Embryonic facial prominence (tissue), 1 donor: ENCODE measurements around the gene MUS81.
A peak's percentile ranks its signal among the peaks of the same experiment; 100 is the strongest.
"Not testable (repeated sequence)": the region's sequence is repeated elsewhere in the genome, so short reads cannot be mapped to it uniquely, and the experiment has no call there.

ENCODE experiments used
- DNase-seq: peaks from one replicate; pipeline ENCODE4 v3.0.0-alpha.2; 2016; ENCODE audit errors: extremely low spot score

MUS81 gene

DNA sequence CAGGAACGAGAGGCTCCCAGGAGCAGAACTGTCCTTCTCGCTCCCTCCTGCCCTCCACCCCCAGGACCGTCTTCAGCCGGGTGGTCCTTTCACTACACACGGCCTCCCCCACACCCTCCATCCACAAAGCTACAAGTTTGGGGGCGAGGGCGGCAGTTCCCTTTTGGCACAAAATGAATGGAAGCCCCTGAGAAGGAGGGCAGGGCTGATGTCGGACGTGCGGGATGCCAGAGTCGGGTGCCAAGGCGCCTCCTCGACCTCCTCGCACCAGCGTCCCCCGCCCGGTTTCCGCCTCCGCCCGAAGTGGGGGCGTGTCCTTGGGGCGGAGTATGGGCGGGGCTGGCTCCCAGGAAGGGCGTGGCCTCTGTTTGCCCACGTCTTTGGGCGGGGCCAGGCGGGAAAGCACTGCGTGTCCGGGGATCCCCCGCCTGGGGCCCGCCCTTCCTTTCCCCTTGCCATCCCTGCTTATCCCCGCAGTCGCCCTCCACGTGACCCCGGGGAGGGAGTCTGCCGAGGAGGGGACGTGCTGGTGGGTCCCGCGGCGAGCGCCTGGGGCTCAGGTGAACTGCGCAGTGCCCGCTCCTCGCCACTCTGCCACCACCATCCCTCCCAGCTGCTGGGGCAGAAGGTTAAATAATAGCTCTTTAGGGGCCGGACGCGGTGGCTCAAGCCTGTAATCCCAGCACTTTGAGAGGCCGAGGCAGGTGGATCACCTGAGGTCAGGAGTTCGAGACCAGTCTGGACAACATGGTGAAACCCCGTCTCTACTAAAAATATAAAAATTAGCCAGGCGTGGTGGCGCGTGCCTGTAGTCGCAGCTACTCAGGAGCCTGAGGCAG lies 13.3 kb downstream of the MUS81 start:
- peak; percentile 69 for DNase-seq

DNA sequence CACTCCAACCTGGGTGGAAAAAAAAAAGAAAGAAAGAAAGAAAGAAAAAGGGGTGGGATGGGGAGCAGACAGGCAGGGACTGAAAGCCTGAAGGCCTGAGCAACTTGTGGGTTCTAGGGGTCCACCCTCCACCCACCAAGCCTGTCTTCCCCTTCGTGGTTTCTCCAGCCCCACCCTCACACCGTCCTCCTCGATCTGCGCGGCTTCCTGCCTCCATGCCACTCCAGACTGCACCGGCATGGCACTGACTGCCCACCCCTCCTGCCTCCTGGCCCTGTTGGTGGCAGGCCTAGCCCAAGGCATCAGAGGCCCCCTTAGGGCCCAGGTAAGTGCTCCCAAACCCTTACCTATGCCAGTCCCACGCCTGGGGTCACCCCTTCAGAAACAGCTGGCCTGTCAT lies 19.4 kb downstream of the MUS81 start, which contains the start of gene CTSW:
Gene CTSW (plus strand): TSS at position 221 of the 400 bp plus-strand sequence. CDS start 18 bp downstream, at position 239.
- DNase-seq = no peak

DNA sequence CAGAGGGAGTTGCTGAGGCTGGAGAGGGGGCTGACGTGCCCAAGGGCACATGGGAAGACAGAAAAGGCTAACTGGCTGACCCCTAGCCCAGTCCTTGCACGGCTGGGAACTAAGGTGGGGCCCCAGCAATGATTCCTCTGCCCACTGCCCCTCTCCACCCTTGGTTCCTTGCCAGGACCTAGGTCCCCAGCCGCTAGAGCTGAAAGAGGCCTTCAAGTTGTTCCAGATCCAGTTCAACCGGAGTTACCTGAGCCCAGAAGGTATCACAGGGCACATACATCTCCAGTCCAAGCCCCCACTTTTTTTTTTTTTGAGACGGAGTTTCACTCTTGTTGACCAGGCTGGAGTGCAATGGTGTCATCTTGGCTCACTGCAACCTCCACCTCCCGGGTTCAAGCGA lies 19.8 kb downstream of the MUS81 start:
- no peak for DNase-seq

DNA sequence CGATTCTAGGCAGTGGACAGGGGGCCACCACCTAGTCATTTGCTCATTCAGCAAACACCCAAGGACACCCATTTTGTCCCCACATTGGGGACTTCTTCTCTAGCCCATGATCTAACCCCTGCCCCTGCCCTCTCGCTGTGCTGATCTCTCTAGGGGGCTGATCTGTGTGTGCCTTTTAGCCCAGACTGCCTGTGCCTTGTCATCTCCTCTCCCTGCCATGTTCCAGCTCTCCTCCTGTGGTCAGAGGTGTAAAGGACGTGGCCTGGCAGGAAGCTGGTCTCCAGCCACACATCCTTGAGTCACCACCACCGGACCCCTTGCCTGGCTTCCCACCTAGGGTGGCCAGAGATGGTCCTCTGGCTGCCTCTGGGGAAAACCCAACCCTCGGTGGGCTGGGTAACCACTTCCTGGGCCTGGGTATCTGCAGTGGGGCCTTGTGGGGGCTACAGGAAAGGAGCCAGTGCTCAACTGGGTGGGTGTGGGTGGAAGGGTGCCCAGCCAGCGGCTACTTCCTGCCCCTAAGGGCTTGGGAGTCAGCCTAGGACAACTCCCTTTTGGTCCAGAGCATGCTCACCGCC lies 20.7 kb downstream of the MUS81 start:
- no peak for DNase-seq

DNA sequence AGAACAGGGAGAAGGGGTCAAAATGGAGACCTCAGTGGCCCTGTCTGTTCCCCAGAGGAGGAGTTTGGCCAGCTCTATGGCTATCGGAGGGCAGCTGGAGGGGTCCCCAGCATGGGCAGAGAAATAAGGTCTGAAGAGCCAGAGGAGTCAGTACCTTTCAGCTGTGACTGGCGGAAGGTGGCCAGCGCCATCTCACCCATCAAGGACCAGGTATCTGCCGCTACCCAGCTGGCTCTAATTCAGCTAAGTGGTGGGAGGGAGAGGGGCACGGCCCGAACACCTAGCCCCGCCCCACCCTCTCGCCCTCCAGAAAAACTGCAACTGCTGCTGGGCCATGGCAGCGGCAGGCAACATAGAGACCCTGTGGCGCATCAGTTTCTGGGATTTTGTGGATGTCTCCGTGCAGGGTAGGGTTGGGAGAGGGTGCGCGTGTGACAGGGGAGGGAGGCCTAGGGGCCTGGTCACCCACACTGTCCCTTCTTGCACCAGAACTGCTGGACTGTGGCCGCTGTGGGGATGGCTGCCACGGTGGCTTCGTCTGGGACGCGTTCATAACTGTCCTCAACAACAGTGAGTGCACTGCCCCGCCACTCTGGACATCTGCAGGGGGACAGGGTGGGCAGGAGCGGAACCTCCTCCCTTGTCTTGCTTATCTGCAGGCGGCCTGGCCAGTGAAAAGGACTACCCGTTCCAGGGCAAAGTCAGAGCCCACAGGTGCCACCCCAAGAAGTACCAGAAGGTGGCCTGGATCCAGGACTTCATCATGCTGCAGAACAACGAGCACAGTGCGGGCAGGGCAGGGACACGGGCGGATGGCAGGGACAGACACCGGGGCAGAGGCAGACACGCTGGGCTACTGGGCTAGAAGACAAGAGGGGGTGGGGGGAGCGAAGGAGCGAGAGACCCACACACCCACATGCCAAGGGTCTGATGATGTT lies 22.2 kb downstream of the MUS81 start:
- no peak for DNase-seq

DNA sequence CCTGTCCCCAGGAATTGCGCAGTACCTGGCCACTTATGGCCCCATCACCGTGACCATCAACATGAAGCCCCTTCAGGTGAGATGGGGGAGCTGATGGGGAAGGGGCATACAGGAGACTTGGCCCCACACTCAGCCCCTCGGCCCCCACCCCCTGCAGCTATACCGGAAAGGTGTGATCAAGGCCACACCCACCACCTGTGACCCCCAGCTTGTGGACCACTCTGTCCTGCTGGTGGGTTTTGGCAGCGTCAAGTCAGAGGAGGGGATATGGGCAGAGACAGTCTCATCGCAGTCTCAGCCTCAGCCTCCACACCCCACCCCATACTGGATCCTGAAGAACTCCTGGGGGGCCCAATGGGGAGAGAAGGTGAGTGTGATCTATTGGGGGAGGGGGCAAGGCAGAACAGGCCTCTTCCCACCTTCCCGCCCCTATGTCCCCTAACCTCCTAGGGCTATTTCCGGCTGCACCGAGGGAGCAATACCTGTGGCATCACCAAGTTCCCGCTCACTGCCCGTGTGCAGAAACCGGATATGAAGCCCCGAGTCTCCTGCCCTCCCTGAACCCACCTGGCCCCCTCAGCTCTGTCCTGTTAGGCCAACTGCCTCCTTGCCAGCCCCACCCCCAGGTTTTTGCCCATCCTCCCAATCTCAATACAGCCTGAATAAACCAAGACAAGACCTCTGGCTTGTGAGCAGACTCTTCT lies 23.0 kb downstream of the MUS81 start:
- no peak for DNase-seq

DNA sequence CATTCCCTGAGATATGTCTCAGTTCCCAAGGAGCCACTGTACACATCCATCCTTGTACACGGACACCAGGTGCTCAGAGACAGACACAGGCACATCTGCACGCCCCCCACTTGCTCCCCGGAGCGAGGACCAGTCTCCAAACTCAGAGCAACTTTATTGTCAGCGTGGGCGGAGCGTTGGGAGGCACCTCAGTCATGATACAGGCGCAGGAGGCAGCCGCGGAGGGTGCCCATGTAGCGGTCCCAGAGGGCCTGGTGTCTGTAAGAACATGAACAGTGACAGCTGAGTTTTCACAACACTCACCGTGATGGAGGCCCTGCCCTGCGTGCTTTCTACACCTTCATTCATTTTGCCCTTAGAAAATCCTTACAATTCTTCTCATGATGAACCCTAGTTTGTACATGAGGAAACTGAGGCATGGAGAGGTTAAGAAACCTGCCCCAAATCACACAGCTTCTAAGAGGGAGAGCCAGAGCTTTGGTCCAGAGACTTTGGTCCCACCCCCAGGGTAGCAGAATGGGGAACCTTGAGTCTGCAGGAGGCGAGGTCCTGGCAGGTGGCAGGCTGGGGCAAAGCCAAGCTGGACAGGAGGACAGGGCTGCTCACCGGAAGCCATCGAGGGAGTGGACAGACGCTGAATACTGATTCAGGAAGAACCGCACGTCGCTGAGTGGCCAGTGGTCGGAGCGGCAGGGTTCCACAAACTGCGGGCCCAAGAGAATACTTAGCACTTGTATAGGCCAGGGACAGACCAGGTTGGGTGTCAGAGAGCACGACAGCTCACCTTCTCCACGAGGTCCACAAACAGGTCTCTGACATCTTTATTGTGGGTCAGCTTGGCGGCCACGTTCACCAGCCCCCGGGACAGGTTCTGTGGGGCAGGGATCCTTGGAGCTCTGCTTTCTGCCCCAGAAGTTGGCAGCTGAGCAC lies 23.8 kb downstream of the MUS81 start:
- DNase-seq = no peak

DNA sequence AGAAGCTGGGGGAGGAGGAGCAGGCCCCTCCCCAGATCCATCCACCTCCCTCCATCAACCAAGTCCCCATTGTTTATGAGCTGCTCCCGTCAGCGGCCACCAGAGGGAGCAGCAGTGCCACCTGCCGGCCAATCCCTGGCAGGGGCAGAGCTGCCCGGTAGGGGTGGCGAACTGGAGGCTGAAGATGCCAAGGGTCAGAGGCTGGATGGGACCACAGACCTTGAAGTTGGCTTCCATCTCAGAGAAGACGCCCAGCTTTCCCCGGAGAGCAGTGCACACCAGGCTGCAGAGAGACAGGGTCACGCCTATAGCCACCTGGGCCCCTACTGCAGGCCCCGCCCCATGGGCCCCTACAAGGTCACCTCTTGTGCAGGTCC lies 24.5 kb downstream of the MUS81 start:
- DNase-seq = no peak

DNA sequence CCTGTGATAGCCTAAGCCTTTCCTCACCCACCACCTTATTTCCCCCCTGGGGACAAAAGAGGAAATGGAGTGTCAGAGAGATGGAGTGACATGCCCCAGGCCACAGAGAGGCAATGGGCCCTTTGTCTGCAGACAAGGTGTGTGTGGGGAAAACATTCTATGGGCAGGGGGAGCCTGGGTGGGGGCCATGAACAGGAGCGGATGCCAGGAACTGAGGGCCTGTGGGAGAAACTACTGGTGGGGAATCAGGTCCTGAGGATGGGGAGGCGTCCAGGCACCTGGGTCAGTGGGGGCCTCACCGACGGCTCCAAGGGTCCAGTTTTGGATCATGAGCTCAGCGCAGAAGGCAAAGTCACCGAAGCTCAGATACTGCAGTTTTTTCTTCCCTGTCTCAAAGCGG lies 25.0 kb downstream of the MUS81 start:
- no peak for DNase-seq

DNA sequence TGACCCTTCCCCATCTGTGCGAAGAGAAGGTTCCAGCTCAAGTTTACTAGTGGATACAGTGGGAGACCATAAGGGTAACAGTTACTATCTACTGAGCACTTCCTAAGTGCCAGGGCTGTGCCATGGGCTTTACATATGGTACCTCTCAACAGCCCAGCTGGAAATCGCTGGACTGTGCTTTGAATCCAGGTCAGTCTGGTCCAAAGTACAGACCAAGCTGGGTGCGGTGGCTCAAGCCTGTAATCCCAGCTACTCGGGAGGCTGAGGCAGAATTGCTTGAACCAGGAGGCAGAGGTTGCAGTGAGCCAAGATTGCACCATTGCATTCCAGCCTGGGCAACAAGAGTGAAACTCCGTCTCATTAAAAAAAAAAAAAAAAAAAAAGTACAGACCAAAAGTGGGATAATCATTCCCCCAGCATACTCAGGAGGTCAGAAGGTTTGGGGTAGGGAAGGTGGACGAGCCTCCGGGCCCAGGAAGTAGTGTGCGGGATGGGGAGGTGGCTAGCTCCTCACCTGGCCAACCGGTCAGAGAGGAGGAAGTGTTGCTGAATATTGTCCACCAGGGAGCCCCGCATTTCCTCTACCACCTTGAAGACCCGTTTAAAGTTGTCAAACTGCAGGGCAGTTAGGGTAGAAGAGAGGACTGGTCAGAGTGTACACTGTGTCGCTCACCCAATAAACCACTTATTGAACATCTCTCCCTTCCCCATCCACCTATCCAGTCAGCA lies 25.7 kb downstream of the MUS81 start:
- no peak for DNase-seq

DNA sequence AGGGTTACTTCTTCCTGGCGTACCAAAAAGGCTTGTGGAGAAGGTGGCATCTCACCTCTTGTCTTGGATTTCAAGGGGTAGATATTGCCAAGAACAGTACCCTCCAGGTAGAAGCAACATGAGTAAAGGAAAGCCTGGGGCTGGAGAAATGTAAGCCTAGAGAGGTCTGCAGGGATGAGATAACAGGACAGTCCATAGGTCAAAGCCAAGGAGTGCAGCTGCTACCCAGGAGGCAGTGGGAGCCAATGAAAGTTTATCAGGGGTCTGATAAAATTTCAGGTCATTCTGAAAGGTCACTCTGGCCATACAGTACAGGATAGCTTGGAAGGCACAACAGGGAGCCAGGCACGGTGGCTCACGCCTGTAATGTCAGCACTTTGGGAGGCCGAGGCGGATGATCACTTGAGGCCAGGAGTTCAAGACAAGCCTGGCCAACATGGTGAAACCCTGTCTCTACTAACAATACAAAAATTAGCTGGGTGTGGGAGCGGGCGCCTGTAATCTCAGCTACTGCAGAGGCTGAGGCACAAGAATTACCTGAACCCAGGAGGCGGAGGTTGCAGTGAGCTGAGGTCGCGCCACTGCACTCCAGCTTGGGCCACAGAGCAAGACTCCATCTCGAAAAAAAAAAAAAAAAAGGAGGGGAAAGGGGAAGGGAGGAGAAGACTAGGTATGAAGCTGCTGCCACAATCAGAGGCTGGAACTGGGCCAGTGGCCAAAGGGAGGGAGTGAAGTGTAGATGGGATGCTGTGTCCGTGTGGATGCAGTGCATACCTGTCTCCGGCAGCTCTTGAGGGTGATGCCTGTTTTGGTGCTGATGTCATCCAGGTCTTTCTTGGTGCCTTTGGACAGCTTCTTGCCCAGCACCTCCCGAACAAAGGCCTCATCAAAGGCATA lies 26.8 kb downstream of the MUS81 start:
- DNase-seq = no peak

DNA sequence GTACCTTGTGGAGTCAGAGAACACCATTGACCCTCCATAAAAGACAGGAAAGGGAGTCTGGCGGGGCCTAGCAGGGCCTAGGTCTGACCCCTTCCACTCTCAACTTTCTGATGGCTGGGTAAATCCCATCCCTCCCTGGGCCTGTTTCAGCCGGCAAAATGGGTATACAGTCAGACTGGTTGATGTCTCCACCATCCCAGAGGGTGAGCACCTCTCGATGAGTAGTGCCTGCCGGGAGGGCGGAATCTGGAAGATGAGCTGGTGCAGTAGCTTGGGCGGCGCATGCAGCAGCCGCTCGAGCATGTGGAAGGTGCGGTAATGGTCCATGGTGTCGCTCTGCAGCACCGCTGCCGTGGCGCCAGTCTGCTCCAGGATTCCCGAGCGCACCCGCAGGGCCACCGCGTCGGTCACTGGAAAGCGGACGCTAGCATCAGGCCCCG lies 27.5 kb downstream of the MUS81 start:
- DNase-seq = no peak

DNA sequence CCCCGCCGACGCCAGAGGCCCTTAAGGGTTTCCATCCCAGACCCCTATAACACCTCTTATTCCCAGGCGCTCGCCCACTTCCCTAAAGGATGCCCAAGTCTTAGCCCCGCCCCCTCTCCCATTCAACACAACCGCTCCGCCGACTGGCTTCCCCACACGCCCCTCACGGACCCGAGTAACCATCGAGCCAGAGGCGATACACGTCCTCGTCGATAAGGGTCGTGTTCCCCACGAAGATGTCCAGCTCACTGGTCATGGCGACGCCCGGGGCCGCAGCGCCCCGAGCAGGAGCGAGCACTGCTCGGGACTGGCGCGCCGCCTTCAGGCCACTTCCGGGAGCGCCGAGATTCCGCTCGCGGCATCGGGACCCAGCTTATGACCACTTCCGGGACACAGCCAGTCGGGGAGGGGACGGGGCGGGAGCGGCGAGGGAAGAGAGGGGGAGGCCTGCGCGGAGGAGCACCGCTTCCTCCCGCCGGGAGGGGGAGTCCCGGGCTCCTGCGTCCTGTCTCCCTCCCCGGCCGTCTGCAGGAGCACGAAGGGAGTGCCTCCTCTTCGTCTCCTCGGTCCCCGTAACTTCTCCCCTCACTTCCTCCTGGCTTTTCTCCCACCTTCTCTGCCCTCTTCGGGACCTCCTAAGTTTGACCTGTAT lies 28.1 kb downstream of the MUS81 start, which contains the start of gene FIBP:
Gene FIBP (minus strand): TSS at position 309 of the 652 bp plus-strand sequence. CDS start 53 bp downstream, at position 256.
- DNase-seq = peak; percentile 94

DNA sequence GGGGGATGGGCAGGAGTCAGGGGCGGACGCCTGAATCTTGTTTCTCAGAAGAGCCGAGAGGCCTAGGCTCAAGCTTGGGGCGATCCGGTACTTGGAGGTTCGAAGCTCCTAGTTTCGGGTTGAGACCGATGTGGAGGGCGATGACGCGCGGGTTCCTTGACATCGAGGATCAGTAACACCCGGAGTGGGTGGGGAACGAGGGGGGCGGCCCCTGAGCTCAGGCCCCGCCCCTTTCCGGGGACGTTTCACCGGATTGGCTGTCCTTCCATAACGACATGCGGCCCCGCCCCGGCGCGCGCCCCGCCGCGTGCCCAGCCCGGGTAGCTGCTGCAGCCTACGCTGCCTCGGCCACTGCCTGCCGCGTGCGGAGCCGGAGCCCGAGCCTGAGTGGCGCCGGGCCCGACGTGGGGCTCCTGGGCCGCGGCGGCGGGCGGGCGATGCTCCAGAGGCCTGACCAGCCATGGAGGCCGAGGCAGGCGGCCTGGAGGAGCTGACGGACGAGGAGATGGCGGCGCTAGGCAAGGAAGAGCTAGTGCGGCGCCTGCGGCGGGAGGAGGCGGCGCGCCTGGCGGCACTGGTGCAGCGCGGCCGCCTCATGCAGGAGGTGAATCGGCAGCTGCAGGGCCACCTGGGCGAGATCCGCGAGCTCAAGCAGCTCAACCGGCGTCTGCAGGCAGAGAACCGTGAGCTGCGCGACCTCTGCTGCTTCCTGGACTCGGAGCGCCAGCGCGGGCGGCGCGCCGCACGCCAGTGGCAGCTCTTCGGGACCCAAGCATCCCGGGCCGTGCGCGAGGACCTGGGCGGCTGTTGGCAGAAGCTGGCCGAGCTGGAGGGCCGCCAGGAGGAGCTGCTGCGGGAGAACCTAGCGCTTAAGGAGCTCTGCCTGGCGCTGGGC lies 30.3 kb downstream of the MUS81 start, which contains the start of gene CCDC85B:
Gene CCDC85B (plus strand): TSS at position 350 of the 895 bp plus-strand sequence. CDS start 111 bp downstream, at position 461.
- DNase-seq = peak; percentile 91

DNA sequence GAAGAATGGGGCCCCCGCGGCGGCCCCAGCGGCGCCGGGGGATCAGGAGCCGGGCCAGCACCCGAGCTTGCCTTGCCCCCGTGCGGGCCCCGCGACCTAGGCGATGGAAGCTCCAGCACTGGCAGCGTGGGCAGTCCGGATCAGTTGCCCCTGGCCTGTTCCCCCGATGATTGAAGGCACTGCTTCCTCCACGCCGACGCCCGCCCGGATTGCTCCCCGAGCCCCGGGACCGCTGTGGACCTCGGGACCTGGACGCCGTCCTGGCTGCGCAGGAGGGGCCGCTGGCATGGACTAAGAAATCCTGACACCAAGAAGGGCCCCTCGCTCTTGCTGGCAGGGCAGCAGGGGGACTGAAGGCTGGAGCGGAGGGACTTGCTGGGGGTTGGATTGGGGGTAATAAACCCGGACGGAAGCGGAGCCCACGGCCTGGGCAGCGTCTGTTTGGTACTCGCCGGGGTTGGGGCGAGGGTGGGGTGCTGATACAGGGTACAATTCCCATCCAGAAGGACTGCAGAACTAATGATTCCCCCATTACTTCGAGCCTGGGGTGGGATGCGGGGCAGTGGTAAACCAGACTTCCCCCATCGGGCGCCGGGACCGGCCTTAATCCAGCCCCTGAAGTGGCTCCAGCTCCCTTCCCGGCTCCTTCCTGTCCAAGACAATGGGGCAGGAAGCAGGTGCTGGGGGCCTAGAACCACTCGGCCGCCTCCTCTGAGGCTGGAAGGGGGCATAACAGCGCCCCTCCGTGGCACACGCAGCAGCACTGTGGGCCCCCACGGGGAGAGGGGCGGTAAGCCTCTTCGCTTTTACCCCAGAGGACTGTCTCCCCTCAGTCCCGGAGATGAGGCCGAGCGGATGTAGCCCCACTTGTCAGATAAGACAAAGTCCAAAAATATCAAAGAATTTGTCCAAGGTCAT lies 31.2 kb downstream of the MUS81 start:
- no peak for DNase-seq

DNA sequence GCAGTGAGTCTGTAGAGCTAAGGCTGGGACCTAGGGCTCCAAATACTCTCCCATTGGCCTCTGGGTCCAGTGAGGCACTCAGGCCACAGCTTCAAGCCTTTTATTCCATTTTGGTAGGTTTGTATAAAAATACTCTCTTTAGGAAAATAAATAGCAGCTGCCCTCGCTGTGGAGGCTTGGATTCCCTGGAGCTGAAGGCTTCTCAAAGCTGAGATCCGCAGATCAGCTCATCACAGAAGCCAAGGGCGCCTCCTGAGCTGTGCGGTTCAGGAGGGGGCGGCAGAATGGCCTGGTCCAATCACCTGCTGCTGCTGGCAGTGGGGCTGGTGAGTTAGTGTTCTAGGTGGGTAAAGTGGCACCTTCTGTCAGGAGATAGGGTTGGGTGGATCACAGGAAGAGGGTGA lies 31.9 kb downstream of the MUS81 start:
- DNase-seq = not testable (repeated sequence)
